Fibroblast of skin of right quadriceps (primary cell): ENCODE results near the gene CHKB.
"Not testable (repeated sequence)": the region's sequence is repeated elsewhere in the genome, so short reads cannot be mapped to it uniquely, and the experiment has no call there.

Source experiments
- DNase-seq: peaks from one replicate; pipeline ENCODE4 v3.0.0-alpha.2; 2013

Gene CHKB, protein sequence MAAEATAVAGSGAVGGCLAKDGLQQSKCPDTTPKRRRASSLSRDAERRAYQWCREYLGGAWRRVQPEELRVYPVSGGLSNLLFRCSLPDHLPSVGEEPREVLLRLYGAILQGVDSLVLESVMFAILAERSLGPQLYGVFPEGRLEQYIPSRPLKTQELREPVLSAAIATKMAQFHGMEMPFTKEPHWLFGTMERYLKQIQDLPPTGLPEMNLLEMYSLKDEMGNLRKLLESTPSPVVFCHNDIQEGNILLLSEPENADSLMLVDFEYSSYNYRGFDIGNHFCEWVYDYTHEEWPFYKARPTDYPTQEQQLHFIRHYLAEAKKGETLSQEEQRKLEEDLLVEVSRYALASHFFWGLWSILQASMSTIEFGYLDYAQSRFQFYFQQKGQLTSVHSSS

GRCh38 chr22:50582493-50583293 is at the start of gene CHKB:
TSS of gene CHKB (minus strand) at chr22:50582849. CDS start at chr22:50582781, 68 bp downstream.
- DNase-seq: peak; percentile 97

- no peak for DNase-seq
Measured at GRCh38 chr22:50630376-50630775, 47.7 kb upstream of the CHKB start.

- no peak for DNase-seq
Measured at GRCh38 chr22:50628543-50629134, 46.0 kb upstream of the CHKB start.

DNA sequence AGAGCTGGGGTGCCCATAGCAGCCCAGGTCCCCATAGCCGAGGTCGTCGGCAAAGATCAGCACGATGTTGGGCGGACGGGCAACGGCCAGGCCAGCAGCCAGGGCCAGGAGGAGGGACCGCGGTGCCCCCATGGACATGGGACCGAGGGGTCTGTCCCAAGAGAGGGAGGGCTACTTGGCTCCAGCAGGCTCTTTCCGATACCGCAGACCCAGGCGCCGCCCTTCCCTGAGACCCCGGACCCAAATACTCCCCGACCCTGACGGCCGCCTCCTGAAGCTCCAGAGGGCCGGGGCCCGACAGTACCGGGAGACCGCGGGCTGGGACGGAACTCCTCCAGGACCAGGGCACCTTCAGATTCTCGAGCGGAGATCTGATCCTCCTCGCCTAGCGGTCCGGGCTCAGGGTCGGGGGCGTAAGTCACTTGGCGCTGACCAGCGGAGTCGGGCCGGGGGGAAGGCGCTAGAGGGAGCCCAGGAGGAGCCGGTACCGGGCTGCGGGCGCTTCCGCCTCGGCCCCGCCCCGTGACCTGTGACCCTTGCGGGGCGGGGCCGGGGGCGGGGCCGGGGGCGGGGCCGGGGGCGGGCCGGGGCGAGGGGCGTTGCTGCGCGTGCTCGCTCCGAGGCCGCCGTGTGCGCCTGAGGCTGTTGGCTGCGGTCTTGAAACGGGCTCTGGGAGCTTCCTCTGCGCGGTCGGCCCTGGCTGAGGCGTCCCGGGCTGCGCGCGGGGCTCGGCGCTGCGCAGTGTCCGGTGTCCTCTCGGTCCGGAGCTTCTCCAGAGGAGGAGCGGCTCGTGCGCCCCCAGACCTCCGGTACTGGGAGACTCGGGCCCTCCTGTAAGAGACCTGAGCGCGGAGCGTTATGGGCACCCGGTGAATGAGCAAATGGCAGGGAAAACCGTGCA is 45.2 kb upstream of the CHKB start, which contains the start of gene ARSA:
Gene ARSA, minus strand, starts transcription at position 511 of the 901 bp plus-strand sequence. Its CDS starts 373 bp downstream, at position 138.
- DNase-seq: peak; percentile 79

GRCh38 chr22:50626850-50627641 is 44.4 kb upstream of the CHKB start:
- no peak for DNase-seq

DNA sequence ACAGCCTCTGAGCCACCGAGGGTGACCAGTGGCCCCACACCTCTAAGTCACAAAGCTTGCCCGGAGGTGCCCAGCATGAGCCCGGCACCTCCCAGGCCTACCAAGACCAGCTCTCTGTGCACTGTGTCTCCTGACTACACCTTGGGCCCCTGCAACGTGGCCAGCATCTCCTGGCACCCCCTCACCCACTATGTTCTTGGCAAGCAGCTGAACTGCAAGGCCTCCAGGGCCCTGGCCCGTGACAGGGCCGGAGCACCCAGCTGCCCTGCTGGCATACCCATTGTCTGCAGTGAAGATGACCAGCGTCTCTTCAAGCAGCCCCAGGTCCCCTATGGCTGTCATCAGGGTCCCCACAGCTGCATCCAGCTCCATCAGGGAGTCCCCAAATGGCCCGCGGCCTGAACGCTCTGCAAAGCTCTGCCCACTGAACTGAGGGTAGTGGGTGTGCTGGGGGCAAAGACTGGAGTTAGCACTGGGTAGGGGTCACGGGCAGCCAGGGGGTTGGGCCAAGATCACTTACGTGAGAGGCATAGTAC is 43.7 kb upstream of the CHKB start:
- no peak for DNase-seq

DNA sequence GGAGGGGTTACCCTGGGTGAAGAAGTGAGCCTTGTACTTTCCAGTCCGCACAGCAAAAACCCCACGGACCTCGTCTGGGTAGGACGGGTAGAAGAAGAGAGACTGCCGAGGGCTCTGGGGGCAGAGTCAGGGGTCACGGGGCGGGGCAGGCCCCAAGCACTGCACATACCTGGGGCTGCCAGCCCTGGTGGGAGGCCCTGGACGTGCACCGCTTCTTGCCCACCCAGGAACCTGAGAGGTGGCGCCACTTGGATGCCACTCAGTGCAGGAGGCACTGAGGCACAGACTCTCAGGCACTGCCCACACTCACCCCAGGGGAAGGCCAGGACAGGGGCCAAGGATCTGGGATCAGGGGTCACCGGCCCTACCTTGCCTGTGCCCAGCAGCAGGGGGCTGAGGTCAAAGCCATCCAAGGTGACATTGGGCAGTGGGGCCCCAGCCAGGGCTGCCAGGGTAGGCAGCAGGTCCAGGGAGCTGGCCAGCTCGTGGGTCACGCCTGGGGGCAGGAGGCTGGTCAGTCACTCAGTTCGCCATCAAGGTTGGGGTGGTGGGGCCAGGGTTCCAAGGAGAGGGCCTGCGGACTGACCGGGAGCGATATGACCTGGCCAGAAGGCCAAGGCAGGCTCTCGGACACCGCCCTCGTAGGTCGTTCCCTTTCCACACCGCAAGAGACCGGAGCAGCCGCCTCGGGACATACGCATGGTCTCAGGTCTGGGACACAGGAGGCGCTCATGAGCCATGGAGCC is 43.1 kb upstream of the CHKB start:
- no peak for DNase-seq

- no peak for DNase-seq
Measured at GRCh38 chr22:50625131-50625567, 42.5 kb upstream of the CHKB start.

- DNase-seq: no peak
Measured at GRCh38 chr22:50624347-50625130, 41.9 kb upstream of the CHKB start.

DNA sequence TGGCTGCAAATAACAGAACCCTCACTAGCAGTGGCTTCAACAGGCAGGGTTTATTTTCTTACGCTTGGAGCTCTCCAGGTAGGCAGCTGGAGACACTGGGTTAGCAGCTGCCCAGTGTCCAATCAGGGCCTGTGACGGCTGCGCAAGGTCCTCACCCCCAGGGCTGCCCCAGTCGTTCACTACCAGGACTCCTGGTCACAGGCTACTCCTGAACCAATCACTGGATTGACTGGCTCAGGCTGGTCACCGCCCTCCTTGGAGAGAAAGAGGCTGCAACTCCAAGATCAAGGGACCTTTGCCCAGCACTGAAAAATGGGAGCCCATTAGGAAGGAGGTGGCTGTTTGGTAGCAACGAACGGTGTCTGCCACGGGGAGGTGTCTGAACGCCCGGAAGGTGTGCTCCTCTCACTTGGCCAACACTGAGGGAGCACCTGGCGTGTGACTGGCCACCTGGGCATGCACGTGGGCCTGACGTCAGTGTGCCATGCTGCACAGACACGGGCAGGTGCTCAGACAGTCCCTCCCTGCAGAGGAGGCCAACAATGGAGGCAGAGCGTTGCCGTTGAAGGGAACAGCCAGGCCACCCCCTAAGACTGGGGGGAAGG is 40.2 kb upstream of the CHKB start:
- DNase-seq: no peak

- no peak for DNase-seq
Measured at GRCh38 chr22:50621948-50622722, 39.5 kb upstream of the CHKB start.

- no peak for DNase-seq
Measured at GRCh38 chr22:50621356-50621880, 38.8 kb upstream of the CHKB start.

- DNase-seq: no peak
Measured at GRCh38 chr22:50620593-50621355, 38.1 kb upstream of the CHKB start.

GRCh38 chr22:50614296-50614695 is 31.6 kb upstream of the CHKB start:
- not testable (repeated sequence) for DNase-seq

- no peak for DNase-seq
Measured at GRCh38 chr22:50613291-50613981, 30.8 kb upstream of the CHKB start.

DNA sequence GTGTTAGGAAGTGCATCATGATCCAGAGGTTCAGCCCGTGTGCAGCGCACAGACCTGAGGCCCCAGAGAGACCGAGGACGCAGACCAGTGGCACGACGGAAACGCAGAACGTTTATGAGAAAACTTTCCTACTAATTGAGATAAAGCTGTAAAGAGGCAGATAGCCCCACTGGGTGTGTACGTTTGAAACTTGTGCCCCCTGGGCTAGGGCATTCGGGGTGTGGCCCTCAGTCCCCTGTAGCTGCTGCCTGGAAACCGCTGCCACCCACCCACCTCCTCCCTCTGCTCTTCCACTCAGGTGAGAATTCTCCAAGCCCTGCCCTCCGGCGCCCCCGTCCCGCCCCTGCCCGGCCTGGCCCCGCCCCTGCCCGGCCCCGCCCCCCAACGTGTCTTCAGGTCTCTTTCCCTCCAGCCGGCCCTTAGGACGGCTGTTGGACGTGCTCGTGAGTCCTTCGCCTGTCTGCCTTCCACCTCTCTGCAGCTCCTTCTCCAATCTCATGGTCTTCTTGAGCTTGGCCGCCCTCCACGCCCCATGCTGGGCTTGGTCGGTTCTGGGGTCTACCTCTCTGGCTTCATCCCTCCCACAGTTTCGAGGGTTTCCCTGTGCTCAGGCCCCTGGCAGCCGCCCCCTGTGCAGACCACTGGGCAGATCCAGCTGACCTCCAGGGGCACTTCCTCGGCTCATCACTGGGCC is 30.0 kb upstream of the CHKB start:
- no peak for DNase-seq
